GM18519 (cell line): ENCODE results near the gene TMEM115.

Source experiments
- ATAC-seq: cut with Tn5 transposase; IDR thresholded peaks from one replicate; pipeline ENCODE4 v1.9.1; 2021; ENCODE audit warnings: mild to moderate bottlenecking, moderate library complexity; ENCODE audit not compliant: unreplicated experiment, low FRiP score

TMEM115 gene

GRCh38 chr3:50358911-50359759 lies at the start of gene TMEM115:
TSS of gene TMEM115 (minus strand) at chr3:50359521. CDS start at chr3:50359063, 458 bp downstream.
- ATAC-seq = peak; percentile 96

DNA sequence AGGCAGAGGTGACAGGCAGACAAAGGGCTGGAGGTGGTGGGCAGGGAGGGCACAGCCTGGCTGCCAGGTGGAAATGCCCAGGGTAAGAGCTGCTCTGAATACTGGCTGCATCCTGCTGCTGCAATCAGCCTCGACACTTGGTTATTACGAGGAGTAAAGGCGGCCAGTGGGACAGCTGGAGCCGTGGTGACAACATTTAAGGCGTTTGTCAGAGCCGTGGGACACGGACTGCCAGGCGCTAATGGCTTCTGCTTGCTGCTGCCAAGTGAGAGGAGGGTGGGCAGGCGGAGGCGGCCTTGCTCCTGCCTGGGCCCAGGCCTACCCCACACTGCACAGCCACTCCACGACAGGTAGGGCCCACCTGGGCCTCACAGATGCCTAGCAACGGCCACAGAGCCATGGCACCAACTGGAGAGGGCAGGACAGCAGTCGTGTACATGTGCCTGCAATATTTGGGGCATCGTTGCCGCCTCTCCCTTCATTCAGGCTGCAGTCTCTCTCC lies 49.2 kb upstream of the TMEM115 start:
- ATAC-seq = no peak

DNA sequence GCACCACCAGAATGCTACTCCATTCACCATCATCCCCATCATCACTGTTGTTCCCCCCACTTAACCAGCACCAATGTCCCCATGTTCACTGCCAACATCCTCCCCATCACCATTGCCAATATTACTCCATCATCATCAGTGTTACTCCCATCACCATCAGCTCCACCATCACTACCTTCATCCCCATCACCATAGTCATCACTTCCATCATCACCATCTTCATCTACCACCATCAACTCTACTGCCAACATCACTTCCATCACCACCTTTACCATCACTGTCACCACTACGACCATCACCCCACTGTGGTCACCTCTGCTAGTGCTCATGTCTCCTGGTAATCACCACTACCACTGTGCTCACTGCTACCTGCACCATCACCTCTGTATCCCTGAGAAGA lies 47.2 kb upstream of the TMEM115 start:
- ATAC-seq = no peak

DNA sequence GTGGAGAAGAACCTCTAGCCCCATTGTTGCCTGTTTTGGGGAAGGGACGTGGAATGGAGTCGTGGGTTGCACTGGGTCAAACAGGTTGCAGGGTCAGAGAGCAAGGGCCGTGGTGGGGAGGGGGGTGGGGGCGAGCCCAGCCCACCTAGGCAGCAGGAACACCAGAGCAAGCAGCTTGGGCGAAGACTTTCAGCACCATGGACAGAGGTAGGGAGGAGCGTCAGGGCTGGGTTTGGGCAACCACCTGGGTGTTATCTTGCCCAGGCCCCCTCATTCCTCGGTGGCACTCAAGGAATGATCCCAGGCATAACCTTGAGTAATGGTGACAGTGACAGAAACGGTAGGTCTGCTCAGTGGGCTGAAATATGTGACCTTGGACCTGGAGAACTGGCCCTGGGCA lies 45.9 kb upstream of the TMEM115 start:
- ATAC-seq = no peak

- no peak for ATAC-seq
Observed at GRCh38 chr3:50401978-50402595, 42.8 kb upstream of the TMEM115 start.

DNA sequence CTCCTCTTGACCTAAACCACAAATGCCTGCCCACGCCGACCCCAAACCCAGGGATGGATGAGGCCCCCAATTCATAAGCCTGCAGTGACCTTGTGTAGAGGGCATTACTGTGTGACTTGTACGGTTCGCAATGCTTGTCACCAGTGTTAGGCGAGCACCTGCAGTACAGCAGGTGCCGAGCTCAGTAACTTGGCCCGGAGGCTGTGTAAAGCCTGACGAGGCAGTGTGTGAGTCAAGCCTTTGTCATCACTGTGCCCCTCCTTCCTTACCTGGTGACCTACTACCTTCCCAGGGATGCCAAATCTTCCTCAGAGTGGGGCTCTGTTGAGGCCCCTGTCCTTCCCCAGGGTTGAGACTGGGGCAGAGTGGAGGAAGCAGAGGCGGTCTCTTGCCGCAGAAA lies 37.2 kb upstream of the TMEM115 start:
- ATAC-seq = no peak

GRCh38 chr3:50395070-50395860 lies 35.9 kb upstream of the TMEM115 start:
- no peak for ATAC-seq

- ATAC-seq = no peak
Observed at GRCh38 chr3:50393061-50393460, 33.7 kb upstream of the TMEM115 start.

- no peak for ATAC-seq
Observed at GRCh38 chr3:50392101-50392715, 32.9 kb upstream of the TMEM115 start.

DNA sequence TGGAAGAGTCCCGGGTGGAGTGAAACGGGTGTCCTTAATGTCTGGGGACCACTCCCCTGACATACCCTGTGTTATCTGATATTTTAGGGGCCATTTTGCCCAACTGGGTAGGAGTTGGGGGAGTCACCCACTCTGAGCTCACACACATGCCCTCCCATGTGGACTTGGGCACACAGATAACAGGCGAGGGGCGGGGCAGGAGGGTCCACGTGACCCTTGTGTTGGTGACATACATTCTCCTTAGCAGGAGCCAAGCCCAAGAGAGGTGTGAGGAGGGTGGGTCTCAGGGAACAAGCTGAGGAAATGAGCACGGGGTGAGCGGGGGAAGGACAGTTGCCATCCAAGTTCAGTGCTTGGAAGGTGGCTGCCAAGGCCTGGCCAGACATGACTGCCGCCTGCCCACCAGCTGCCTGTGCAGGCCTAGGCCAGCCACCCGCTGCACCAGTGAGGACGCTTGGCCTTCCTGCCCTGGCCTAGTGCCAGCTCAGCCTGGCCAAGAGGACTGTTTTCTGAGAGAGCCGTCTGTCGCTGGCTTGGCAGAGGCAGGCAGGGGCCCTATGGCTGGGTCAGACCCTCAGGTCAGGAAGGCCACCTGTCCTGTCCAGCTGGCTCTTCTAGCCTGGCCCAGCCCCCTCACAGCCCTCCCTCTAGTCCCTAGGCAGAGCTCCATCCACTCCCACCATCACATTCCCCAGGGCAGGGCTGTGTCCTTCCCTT lies 31.3 kb upstream of the TMEM115 start:
- ATAC-seq = no peak

DNA sequence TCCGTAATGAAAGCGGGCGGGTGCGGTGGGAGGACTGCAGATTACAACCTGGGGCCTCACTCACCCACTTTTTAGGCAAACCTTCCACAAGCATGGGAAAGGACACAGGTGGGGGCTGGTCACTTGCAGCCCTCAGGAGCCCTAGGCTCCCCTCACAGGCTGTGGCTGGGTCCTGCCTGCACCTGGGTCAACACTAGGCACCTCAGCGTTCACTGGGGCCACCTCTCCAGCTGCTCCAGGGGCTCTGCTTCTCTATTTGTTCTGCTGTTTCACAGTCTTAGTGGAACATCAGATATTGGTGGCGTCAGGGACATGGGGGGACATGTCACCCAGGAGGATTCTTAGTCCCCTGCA lies 30.1 kb upstream of the TMEM115 start:
- ATAC-seq = no peak

DNA sequence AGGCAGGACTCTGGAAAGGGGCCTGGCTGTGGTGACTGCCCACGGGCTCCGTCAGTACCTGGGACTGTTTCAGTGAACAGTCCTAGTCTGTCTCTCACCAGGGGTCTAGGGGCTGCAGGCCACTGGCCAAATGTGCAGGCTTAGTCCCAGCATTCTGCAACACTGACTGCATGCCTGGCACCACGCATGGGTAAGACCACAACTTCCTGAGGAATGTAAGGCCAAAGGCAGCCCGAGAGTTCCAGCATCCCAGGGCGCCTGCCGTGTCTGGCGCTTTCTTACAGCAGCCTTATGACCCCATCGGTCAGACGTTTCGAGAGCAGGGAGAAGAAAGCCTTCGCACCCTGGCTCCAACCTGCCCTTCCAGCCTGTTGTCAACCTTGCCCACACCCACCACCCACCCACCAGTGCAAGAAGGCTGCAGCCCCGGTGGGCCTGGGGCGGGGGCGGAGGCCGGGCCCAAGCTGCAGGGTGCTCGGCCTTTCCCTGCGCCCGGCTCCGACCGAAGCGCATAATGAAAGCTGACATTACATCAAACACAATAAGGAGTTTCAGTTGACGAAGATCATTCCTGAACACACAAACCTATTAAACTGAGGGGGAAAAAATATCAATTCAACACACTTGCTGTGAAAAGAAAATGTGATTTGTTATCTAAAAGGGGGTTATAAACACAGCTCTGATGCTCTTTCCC lies 29.5 kb upstream of the TMEM115 start:
- ATAC-seq = no peak

DNA sequence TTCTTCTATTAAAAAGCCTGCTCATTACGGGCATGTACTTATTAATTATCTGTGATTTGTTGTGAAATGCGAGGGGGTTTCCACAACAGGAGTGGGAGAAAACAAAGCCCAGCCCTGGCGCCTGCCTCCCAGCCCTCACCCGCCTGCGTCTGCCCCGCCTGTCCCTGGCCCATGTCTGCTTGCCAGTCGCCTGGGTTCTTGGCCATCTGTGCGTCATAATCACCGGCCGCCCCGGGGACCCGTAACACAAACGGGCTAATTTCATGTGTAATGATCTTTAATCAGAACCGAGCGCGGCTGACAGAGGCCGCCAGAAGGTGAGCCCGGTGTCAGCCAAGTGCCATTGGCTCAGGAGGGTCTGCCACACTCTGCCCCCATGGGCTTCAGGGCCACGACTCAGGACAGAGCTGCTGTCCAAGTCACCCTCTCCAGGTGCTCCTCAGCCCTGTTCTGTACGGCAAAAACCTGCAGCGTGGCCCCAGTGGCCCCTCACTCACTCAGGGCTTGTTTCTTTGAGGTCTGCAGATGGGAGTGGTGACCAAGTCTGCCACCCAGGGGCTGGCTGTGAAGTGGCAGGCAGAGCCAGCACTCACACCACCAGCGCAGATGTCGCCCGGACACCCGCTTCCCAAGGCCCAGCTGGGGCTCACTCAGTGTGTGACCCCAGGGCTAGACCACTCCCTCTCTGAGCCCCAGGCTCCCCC lies 28.8 kb upstream of the TMEM115 start:
- no peak for ATAC-seq

DNA sequence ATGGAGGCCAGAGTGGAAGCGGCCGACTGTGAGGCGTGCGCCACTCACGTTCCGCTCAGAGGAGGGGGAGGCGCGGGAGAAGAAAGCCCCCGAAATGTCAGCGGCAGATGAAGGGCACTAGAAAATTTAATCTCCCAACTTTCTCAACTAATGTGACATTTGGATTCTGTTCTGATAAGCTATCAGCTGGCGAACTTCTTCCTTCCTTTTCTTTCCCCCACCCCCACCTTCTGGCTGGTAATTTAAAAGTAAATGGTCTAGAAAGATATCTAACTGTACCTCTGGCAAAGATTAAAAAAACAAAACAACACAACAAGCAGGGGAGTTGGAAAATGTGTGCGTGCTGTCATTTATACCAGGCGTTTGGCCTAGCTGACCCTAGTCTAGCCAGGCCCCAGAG lies 26.4 kb upstream of the TMEM115 start:
- ATAC-seq = no peak

DNA sequence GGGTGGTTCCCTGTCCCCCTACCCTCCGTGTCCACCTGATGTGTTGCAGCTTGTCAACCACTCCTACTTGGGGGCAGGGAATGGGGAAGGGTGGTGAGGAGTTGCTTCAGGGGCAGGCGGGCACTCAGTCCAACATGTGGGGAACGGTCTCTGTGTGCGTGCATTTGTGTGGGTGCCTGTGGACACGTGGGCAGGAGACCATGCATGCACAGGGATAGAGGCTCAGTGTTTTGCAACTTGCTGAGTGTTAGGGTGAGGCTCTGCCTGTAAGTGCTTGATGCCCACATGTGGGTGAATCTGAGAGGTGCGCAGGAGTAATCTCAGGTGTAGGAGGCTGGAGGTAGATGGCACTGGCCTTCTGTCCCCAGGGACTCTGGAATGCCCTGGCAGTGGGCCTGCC lies 24.4 kb upstream of the TMEM115 start:
- no peak for ATAC-seq

- no peak for ATAC-seq
Observed at GRCh38 chr3:50382722-50383121, 23.4 kb upstream of the TMEM115 start.

DNA sequence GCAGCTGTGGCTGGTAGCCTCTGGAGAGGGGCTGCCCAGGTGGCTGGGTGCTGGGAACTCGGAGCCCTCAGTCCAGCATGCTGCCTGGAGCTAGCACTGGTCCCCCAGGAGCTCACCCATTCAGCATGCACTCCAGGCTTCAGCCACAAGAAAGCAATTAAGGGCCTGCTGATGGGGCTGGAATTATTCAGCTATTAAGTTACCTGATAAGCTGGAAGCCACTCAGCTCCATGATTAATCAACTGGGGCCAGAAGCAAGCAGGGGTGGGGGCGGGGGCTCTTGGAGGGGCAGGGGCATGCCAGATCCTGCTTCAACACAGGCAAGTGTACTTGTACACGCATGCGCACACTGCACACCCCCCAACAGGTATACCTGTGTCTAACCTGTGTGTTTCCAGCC lies 22.1 kb upstream of the TMEM115 start:
- ATAC-seq = no peak

GRCh38 chr3:50380405-50381085 lies 21.2 kb upstream of the TMEM115 start:
- ATAC-seq = no peak
